HFFc6 (cell line): ENCODE results near the gene FEM1B. TPM values are rescaled to one million over a fixed set of nuclear protein-coding genes. Genes with fewer than 3 reads are reported as not detected.
"Not testable (repeated sequence)": the region's sequence is repeated elsewhere in the genome, so short reads cannot be mapped to it uniquely, and the experiment has no call there.

Experiments
- DNase-seq: peaks from one replicate; pipeline ENCODE4 v3.0.0-alpha.2; 2018
- H3K27ac Mint-ChIP-seq: 2 replicates; pipeline ENCODE4 v1.8.0; 2020; ENCODE audit warnings: mild to moderate bottlenecking, mixed read lengths
- H3K27me3 Mint-ChIP-seq: 2 replicates; pipeline ENCODE4 v1.8.0; 2021; ENCODE audit warnings: mild to moderate bottlenecking, moderate library complexity, mixed read lengths; ENCODE audit not compliant: insufficient read depth
- H3K36me3 Mint-ChIP-seq: 2 replicates; pipeline ENCODE4 v1.8.0; 2021; ENCODE audit warnings: low read depth, mixed read lengths
- H3K4me1 Mint-ChIP-seq: 2 replicates; pipeline ENCODE4 v1.8.0; 2020; ENCODE audit warnings: low read depth, mixed read lengths
- H3K4me3 Mint-ChIP-seq: 2 replicates; pipeline ENCODE4 v1.8.0; 2020; ENCODE audit warnings: mild to moderate bottlenecking, moderate library complexity, mixed read lengths
- H3K9me3 Mint-ChIP-seq: 2 replicates; pipeline ENCODE4 v1.8.0; 2020; ENCODE audit warnings: mild to moderate bottlenecking, mixed read lengths
- total RNA-seq, 6 experiments: library from RNA; stranded (reverse); fragmentation: NEBNext Ultra II Directional; extraction: Animal tissue kit (Norgen Biotek cat#: 25700); gene quantifications; 2 replicates in 1 of 6; 3 replicates in 5 of 6; pipeline ENCODE4 v1.2.3, GENCODE V29; 2021
- TF ChIP-seq, protein P1 (sequence below): fragments of 200-600 bp; sonication (generic); IDR thresholded peaks from 2 replicates; pipeline ENCODE4 v1.5.0; 2021; ENCODE audit warnings: antibody characterized with exemption, mild to moderate bottlenecking

The FEM1B gene
- total RNA-seq, 6 experiments from 2014 or later, result 30.7 to 38.0 (median 32.7) TPM

DNA sequence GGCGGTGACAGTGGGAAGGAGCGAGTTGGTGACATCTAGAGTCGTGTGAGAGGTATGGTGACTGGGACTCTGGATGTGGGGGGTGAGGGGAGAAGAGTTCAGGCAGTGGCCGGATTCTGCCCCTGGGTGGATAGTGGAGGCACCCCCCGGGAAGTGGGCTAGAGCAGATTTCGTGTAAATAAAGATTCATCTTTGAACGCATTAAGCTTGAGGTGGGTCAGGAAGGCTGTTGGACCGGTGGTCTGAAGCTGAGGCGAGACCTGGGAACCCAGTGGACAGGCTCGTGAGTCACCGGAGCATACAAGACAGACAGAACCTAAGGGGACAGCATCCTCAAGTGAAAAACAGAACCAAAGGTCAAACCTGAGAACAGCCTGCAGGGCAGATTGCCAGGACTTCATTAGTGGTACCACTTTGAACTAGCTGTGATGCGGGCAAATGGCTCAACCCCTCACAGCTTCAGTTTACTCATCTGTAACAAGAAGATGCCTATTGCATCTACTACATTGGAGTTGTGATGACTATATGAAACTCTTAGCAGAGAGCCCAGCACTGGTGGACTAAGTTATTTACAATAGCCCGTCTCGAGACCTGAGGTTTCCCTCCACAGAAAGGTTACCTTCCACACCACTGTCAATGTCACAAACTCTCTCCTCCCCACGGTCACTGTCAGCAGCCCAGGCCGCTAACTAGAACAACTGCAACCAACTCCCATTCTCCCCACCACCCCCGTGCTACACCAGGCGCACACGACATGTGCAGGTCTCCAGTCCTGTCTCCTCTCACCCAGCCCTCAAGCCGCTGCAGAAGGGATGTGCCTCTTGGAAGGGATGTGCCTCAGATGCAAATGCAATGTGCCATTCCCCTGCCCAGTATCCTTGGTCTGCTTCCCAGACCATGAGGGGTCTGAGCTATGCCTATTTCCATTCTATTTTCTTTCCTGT is 47.1 kb upstream of the FEM1B start:
- no peaks in the 10 kb centered on the region; the same call in 1 of the 2 replicates for H3K36me3 Mint-ChIP-seq
- peaks cover 3% of the 10 kb centered on the region for H3K27me3 Mint-ChIP-seq
- peaks cover 33% of the 10 kb centered on the region for H3K4me1 Mint-ChIP-seq
- H3K27ac Mint-ChIP-seq, result peak overlapping the region; percentile 92
- peak; percentile 20 for DNase-seq
- H3K4me3 Mint-ChIP-seq, result peak overlapping the region; percentile 96
- H3K9me3 Mint-ChIP-seq, result no peaks in the 10 kb centered on the region
- TF ChIP-seq, protein P1, sequence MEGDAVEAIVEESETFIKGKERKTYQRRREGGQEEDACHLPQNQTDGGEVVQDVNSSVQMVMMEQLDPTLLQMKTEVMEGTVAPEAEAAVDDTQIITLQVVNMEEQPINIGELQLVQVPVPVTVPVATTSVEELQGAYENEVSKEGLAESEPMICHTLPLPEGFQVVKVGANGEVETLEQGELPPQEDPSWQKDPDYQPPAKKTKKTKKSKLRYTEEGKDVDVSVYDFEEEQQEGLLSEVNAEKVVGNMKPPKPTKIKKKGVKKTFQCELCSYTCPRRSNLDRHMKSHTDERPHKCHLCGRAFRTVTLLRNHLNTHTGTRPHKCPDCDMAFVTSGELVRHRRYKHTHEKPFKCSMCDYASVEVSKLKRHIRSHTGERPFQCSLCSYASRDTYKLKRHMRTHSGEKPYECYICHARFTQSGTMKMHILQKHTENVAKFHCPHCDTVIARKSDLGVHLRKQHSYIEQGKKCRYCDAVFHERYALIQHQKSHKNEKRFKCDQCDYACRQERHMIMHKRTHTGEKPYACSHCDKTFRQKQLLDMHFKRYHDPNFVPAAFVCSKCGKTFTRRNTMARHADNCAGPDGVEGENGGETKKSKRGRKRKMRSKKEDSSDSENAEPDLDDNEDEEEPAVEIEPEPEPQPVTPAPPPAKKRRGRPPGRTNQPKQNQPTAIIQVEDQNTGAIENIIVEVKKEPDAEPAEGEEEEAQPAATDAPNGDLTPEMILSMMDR, result no peak

GRCh38 chr15:68231102-68231818 is 46.3 kb upstream of the FEM1B start:
- Mint-ChIP-seq H3K27me3 (peaks cover 3% of the 10 kb centered on the region), H3K27ac (no peak overlapping the region; the same call in 1 of the 2 replicates), H3K36me3 (no peaks in the 10 kb centered on the region; the same call in 1 of the 2 replicates), H3K4me1 (peaks cover 33% of the 10 kb centered on the region), H3K4me3 (peak overlapping the region; percentile 19; the same call in 1 of the 2 replicates), H3K9me3 (no peaks in the 10 kb centered on the region)
- TF ChIP-seq, protein P1, result no peak
- no peak for DNase-seq

GRCh38 chr15:68232449-68232848 is 45.1 kb upstream of the FEM1B start:
- DNase-seq, result no peak
- no peaks in the 10 kb centered on the region; the same call in 1 of the 2 replicates for H3K36me3 Mint-ChIP-seq
- H3K4me1 Mint-ChIP-seq, result peaks cover 31% of the 10 kb centered on the region
- H3K27me3 Mint-ChIP-seq, result peaks cover 3% of the 10 kb centered on the region
- no peaks in the 10 kb centered on the region for H3K9me3 Mint-ChIP-seq
- no peak overlapping the region for H3K4me3 Mint-ChIP-seq
- TF ChIP-seq, protein P1, result no peak
- no peak overlapping the region for H3K27ac Mint-ChIP-seq

GRCh38 chr15:68232937-68233336 is 44.6 kb upstream of the FEM1B start:
- H3K4me1 Mint-ChIP-seq, result peaks cover 26% of the 10 kb centered on the region
- no peaks in the 10 kb centered on the region; the same call in 1 of the 2 replicates for H3K36me3 Mint-ChIP-seq
- no peak overlapping the region for H3K4me3 Mint-ChIP-seq
- no peak overlapping the region for H3K27ac Mint-ChIP-seq
- H3K27me3 Mint-ChIP-seq, result peaks cover 3% of the 10 kb centered on the region
- TF ChIP-seq, protein P1, result no peak
- DNase-seq, result no peak
- H3K9me3 Mint-ChIP-seq, result no peaks in the 10 kb centered on the region

- Mint-ChIP-seq H3K36me3 (no peaks in the 10 kb centered on the region), H3K4me3 (no peak overlapping the region), H3K9me3 (no peaks in the 10 kb centered on the region), H3K4me1 (peaks cover 16% of the 10 kb centered on the region), H3K27ac (no peak overlapping the region), H3K27me3 (peaks cover 3% of the 10 kb centered on the region)
- TF ChIP-seq, protein P1, result no peak
- no peak for DNase-seq
Observed at GRCh38 chr15:68234060-68234459, 43.5 kb upstream of the FEM1B start.

DNA sequence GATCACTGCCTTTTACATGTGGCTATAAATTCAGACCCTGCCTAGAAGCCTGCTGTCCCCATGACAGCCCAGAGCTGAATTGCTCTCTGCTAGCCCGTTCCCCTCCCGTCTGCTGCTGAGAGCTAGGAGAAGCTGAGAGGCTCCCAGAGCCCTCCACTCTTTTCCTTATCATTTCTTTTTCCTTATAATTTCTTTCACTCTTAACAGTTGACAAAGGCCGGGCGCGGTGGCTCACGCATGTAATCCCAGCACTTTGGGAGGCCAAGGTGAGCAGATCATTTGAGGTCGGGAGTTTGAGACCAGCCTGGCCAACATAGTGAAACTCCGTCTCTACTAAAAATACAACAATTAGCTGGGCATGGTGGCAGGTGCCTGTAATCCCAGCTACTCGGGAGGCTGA is 43.0 kb upstream of the FEM1B start:
- not testable (repeated sequence) for H3K9me3 Mint-ChIP-seq, H3K36me3 Mint-ChIP-seq, H3K4me3 Mint-ChIP-seq, H3K27ac Mint-ChIP-seq, H3K27me3 Mint-ChIP-seq, DNase-seq
- peaks cover 16% of the 10 kb centered on the region for H3K4me1 Mint-ChIP-seq
